PFSK-1 (cell line): ENCODE measurements around the gene ROBO1.

Experiments used
- FOXP2 ChIP-seq: optimal IDR thresholded peaks from 2 replicates; pipeline ENCODE3; 2011; ENCODE audit warnings: borderline replicate concordance, control low read depth, inconsistent platforms; ENCODE audit not compliant: insufficient read depth; ENCODE audit errors: extremely low read length, extremely low read depth
- POLR2AphosphoS5 ChIP-seq: IDR thresholded peaks from 2 replicates; pipeline ENCODE4 v1.6.1; 2012; ENCODE audit warnings: low read depth, mild to moderate bottlenecking, control low read depth, low read length, moderate library complexity
- REST ChIP-seq, 2 experiments: IDR thresholded peaks; 2 replicates each; pipeline versions ENCODE4 v1.6.1 to v1.8.0; 2011 to 2012; ENCODE audit warnings: low read depth in 2 of 2, low read length in 2 of 2, control low read depth in 1 of 2, inconsistent platforms in 1 of 2, mild to moderate bottlenecking in 1 of 2, moderate library complexity in 1 of 2; ENCODE audit not compliant: insufficient read depth in 1 of 2
- SIN3A ChIP-seq: IDR thresholded peaks from 2 replicates; pipeline ENCODE4 v1.6.1; 2012; ENCODE audit warnings: mild to moderate bottlenecking, low read length, moderate library complexity, borderline replicate concordance; ENCODE audit not compliant: insufficient read depth
- TAF1 ChIP-seq: IDR thresholded peaks from 2 replicates; pipeline ENCODE4 v1.6.1; 2012; ENCODE audit warnings: low read length, control low read depth, borderline replicate concordance; ENCODE audit not compliant: insufficient read depth

ROBO1 gene

GRCh38 chr3:79066481-79066880 lies 701.3 kb downstream of the ROBO1 start:
- TF ChIP-seq FOXP2 (no peak), POLR2AphosphoS5 (no peak)

GRCh38 chr3:79063624-79064023 lies 704.2 kb downstream of the ROBO1 start:
- TF ChIP-seq REST (IDR thresholded peaks at IDR 0.05; ENCODE audit: insufficient read depth in 1 of 2, low read depth in 2 of 2, low read length in 2 of 2) (no peak), SIN3A (no peak), POLR2AphosphoS5 (no peak), FOXP2 (no peak), TAF1 (no peak)

GRCh38 chr3:79057756-79058155 lies 710.0 kb downstream of the ROBO1 start:
- TF ChIP-seq REST (IDR thresholded peaks at IDR 0.05; ENCODE audit: insufficient read depth in 1 of 2, low read depth in 2 of 2, low read length in 2 of 2) (no peak), TAF1 (no peak), FOXP2 (no peak), POLR2AphosphoS5 (no peak), SIN3A (no peak)

- no peak for TF ChIP-seq SIN3A
- TF ChIP-seq TAF1, result no peak
- TF ChIP-seq REST (IDR thresholded peaks at IDR 0.05; ENCODE audit: insufficient read depth in 1 of 2, low read depth in 2 of 2, low read length in 2 of 2), result no peak
- TF ChIP-seq POLR2AphosphoS5, result no peak
- TF ChIP-seq FOXP2, result no peak
Measured at GRCh38 chr3:79056498-79056897, 711.3 kb downstream of the ROBO1 start.

GRCh38 chr3:79052054-79052681 lies 715.6 kb downstream of the ROBO1 start:
- TF ChIP-seq TAF1, result no peak
- TF ChIP-seq POLR2AphosphoS5, result no peak
- no peak for TF ChIP-seq FOXP2

- TF ChIP-seq REST (IDR thresholded peaks at IDR 0.05; ENCODE audit: insufficient read depth in 1 of 2, low read depth in 2 of 2, low read length in 2 of 2) (no peak), SIN3A (no peak), TAF1 (no peak), FOXP2 (no peak), POLR2AphosphoS5 (no peak)
Measured at GRCh38 chr3:79047581-79047980, 720.2 kb downstream of the ROBO1 start.
